Colon (tissue), 2 donors: Measurements from ENCODE around the gene SGCD.

ENCODE experiments used
- FAIRE-seq: peaks from 2 replicates; lab custom pipeline; 2012; peaks lifted over from hg19 to GRCh38; lab: Jason Lieb, UNC
- donor health status: control.
- donor health status: control.

Gene SGCD

DNA sequence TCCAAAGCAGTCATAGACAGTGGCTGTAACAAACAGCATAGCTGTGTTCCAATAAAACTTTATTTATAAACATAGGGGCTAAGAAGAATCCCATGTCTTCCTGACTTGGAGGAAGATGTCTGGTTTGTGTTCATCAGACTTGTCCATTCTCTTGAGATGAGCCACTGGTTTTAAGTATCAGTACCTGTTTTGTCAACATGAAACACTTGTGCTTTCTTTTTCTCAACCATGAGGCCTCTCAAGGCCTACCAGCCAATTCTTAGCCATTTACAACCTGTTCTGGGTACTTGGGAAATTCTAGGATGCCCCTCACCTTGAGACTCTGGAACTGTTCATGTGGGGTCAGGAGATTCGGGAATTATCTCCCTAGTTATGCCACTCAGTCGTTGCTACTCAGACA is 368.8 kb downstream of the SGCD start:
- FAIRE-seq, result no peak

DNA sequence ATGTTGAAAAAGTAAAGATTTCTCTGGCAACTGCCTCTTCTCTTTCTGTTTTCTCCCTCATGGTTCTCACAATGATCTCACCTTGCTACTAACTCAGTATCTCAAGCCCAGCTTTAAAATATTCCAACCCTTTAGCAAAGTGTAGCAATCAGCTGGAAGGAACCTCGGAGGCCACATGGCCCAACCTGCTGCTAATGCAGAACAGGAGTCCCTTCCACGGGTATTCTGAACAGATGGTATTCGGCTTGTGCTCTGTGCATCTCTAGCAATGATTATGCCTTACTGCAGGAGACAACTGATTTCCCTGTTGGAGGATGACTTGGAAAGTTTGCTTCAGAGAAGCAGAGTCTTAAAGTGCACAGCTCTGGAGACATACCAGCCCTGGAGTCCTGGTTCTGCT is 371.4 kb downstream of the SGCD start:
- FAIRE-seq, result no peak

DNA sequence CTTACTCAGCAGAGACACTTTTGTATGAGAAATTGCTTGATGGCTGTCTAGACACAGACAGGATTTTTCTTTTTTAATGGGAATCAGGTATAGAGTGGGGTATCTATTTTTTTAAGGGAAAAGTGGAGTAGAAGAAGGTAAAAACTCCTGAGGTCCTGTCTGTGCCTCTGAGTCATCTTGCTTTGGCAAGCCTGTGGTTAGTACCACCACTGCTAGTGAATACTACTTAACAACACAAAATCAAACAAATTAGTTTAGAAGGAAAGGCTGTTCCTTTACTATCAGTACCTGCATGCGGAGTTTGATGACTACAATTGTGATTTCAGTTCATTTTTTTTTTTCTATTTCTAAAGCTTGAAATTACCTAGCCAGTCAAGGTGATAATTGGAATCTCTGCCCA is 372.2 kb downstream of the SGCD start:
- FAIRE-seq, result no peak

- FAIRE-seq, result no peak
Measured at GRCh38 chr5:156704139-156704538, 377.2 kb downstream of the SGCD start.

DNA sequence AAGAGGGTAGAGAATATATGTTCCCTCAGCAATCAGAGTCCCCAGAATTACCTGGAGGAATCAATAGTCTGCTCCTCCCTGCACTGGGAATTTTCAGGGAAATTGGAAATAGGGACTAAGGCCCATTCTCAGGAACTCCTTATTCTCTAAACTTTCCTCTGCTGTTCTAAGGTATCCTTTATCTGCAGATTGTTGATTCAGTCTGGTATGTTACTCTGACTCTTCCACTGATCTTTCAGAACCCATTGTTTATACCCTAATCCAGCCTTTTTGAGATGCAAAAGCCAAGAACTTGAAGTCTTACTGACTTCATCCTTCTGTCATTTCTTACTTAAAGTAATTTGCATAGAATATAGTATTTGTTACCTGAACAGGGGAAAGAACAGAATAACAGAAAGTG is 379.7 kb downstream of the SGCD start:
- FAIRE-seq, result no peak

DNA sequence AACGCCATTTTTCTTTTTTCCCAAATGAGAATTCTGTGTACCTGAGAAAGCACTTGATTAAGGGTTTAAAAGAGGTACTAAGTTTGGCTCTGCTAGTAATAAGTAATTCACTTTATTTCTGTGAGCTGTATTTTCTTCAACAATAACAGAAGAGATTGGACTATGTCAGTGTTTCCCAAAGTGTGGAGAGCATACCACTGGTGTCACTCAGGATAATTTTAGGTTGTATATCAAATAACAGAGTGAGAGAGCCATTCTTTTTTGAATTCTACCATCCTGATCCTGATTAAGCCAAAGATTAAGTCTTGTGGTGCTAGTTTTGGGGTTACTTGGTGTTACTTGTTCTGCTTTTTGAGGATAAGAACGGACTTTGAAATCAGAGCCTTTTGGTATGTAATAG is 380.8 kb downstream of the SGCD start:
- no peak for FAIRE-seq

DNA sequence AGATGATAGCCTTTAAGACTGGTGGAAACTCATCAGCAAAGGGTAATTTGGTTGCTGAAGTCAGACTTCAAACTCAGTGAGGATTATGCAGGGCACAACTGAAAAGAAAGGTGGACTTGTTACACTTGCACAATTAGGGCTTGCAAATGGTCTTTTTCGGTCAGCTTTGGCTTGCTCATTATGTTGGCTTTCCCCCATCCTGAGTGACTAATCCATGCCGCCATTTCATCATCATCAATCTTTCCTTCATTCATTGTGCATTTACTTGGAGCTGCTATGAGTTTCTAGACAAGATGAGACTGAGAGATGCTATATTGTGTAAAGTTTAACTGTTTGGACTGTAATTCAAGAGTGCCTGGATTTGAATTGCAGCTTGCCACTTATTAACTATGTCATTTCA is 388.3 kb downstream of the SGCD start:
- FAIRE-seq, result no peak

DNA sequence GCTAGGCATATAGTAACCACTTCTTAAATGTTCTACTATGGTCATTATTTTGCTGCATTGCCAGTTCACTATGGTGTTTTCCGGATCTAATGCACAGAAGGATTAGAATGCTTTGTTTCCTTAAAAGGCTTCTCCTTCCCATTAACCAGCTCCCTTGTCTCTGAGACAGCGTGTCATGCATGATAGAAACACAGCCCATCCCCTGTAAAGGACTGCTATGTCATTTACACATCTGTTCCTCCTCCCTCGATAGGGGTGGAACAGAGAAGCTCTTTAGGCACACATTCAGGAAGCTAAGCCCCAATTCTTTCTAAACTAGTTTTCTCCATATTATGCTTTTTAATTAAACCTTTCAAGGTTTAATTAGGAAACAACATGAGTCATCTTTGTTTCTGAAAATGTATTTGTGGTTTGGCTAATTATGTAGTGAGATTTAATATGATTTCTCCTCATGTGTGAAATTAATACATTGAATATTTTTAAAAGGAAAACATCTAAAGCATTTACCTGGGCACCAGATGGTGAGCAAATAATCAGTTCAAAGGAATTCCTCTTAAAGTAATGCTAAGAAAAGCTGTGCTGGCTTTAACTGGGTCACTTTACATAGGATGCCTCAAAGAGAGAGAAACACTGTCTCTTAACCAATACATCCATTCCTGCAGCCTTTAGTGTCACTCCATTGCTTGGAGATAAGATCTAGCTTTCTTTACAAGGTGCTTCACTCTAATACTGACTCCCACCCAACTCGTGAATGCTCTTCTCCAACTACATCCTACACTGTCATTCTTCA is 389.8 kb downstream of the SGCD start:
- FAIRE-seq, result no peak

DNA sequence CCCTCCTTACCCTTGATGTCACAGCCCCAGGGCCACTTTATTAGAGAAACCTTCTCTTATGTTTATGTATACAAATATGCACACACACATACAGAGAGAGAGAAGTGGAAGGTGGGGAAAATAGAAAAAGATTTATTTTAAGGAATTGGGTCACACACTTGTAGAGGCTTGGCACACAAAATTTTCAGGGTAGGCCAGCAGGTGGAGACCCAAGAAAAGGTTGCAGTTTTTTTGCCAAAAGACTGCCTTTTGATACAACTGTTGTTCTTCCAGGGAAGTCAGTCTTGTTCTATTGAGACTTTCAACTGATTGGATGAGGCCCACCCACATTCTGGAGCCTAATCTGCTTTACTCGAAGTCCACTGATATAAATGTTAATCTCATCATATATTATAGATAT is 392.0 kb downstream of the SGCD start:
- no peak for FAIRE-seq

- FAIRE-seq, result no peak
Measured at GRCh38 chr5:156722358-156722757, 395.4 kb downstream of the SGCD start.

- FAIRE-seq, result no peak
Measured at GRCh38 chr5:156735477-156735876, 408.5 kb downstream of the SGCD start.

- FAIRE-seq, result no peak
Measured at GRCh38 chr5:156741516-156741915, 414.6 kb downstream of the SGCD start.

DNA sequence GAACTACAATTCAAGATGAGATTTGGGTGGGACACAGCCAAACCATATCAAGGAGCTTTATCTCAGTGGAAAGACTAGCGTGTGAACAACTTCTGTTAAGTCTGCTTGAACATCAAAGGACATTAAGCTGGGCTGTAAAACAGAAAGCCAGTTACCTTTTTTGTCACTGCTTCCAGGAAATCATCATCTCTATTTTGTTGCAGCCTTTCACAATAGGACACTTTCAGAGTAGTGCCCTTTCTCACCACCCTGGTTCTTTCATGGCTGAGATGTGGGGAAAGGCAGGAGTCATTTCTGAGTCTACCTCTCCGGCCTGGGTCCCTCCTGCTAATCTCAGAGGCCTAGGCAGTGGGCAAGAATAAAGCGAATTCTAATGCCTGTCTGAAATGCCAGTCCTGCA is 426.9 kb downstream of the SGCD start:
- no peak for FAIRE-seq

- no peak for FAIRE-seq
Measured at GRCh38 chr5:156755421-156756087, 428.6 kb downstream of the SGCD start.

DNA sequence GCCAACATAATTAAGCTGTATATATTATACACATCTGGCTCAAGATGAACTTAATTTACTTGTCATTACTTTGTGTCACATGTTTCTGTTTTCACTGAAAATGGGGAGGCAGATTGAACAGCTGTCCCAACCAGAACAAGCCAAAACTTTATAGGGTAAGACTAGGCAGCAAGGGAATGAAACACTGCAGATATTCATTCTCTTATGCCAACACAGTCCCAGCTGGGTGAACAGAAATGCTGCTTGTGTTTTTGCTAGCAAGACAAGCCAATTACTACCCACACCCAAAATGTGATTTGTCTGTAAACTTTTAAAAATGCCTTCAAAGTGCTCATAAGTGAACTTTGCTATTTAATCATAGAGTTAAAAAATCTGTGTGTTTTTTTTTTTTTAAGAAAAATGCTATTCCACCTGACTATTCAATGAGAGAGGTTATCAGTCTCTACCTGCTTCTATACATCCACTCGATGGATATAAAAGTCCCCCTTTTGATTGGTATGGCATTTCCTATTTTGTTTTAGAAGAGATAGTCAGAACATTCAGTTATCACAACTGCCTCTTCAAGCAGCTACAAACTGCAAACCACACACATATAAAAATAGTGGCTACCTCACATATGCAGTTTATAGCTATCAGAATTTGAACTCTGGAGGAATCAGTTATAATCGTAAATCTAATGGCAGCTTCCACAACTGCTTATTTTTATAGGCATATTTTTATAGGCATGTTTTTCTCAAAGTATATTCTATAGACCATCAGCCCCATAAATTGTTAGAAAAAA is 431.2 kb downstream of the SGCD start:
- no peak for FAIRE-seq

GRCh38 chr5:156759156-156759555 is 432.2 kb downstream of the SGCD start:
- no peak for FAIRE-seq

DNA sequence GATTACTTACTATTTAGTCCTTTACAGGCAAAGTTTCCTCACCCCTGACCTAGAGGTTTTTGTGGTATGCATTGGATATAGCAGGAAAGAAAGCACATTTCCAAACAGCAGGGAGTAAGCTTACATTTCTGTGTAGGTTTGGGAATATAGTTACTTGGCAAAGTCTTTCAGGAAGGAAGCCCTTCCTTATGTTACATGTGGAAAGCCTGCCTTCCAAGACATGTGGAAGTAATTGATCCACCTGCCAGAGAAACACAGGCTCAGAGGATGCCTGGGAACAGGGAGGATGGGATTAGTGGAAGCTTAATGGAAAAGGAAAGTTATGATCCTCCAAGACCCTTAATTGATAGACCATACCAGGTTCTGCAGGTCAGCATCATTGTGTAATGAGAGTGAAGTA is 435.8 kb downstream of the SGCD start:
- FAIRE-seq, result no peak

- no peak for FAIRE-seq
Measured at GRCh38 chr5:156764176-156764971, 437.4 kb downstream of the SGCD start.

DNA sequence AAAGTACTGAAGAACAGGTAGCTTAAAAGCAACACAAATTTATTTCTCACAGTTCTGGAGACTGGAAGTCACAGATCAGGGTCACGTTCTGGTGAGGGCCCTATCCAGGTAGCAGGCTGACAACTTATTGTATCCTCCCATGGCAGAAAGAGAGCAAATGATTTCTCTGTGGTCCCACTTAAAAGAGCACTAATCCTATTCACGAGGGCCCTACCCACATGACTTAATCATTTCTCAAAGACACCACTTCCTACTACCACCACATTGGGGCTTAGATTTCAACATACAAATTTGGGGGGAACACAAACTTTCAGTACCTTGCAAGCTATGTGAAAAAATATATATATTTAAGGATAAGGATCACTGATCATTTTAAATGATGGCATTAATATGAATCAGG is 447.3 kb downstream of the SGCD start:
- no peak for FAIRE-seq

GRCh38 chr5:156778139-156778706 is 451.3 kb downstream of the SGCD start:
- FAIRE-seq, result no peak

- no peak for FAIRE-seq
Measured at GRCh38 chr5:156778752-156779151, 451.8 kb downstream of the SGCD start.

DNA sequence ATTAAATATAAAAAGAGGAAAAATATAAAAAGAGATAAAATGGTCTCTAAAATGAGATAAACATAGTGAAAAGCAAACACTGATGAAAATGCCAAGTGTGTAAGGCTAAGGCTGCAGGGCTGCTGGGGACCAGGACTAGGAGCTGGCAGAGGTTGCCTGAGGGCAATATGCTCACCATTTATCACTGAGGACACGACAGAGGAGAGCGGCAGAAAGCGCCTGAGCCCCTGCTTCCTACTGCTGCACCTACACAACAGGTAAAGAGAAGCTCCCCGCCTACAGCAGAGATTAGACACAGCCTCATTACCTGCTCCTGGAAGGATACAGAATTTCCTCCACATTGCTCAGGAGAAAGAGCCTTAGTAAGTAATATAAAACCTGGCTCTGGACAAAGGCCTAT is 452.5 kb downstream of the SGCD start:
- FAIRE-seq, result no peak
